ENCODE measurements around the gene ARHGEF3.
A peak's percentile ranks its signal among the peaks of the same experiment; 100 is the strongest.

The ARHGEF3 gene

DNA sequence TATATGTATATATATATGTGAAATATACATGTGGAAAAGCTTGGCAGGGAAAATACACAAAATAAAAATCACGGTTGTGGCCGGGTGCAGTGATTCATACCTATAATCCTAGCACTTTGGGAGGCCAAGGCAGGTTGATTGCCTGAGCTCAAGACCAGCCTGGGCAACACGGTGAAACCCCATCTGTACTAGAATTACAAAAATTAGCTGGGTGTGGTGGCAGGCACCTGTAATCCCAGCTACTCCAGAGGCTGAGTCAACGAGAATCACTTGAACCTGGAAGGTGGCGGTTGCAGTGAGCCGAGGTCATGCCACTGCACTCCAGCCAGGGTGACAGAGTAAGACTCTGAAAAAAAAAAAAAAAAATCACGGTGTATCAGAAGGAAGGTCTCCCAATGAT lies 20.8 kb upstream of the ARHGEF3 start:
- DNase-seq (ENCODE audit: low read depth in 2 of 2): no peak

DNA sequence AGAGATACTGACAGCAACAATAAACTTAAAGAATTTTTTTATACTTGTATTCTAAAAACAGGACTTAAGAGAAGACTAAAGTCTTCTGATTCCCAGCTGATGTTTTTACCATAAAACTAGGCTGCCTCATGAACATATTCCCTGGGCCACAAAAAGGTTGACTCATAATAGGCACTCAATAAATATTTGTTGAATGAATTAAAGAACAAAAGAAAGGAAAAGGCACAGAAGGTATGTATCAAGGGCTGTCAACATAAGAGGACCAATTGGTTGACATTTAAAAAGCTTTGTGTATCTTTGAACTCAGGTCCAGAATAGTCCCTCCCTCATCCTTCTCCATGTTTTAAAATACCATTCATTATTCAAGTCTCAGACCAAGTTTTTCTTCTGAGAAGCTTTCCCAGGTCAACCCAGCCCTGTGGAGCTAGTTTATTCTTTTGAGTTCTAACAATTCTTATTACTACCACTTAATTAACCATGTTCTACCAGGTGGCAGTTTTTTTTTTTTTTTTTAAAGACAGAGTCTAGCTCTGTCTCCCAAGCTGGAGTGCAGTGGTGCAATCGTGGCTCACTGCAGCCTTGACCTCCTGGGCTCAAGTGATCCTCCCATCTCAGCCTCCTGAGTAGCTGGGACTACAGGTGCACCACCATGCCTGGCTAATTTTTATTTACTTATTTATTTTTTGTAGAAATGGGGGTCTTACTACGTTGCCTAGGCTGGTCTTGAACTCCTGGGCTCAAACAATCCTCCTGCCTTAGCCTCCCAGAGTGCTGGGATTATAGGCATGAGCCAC lies 17.5 kb upstream of the ARHGEF3 start:
- no peak for DNase-seq (ENCODE audit: low read depth in 2 of 2)

DNA sequence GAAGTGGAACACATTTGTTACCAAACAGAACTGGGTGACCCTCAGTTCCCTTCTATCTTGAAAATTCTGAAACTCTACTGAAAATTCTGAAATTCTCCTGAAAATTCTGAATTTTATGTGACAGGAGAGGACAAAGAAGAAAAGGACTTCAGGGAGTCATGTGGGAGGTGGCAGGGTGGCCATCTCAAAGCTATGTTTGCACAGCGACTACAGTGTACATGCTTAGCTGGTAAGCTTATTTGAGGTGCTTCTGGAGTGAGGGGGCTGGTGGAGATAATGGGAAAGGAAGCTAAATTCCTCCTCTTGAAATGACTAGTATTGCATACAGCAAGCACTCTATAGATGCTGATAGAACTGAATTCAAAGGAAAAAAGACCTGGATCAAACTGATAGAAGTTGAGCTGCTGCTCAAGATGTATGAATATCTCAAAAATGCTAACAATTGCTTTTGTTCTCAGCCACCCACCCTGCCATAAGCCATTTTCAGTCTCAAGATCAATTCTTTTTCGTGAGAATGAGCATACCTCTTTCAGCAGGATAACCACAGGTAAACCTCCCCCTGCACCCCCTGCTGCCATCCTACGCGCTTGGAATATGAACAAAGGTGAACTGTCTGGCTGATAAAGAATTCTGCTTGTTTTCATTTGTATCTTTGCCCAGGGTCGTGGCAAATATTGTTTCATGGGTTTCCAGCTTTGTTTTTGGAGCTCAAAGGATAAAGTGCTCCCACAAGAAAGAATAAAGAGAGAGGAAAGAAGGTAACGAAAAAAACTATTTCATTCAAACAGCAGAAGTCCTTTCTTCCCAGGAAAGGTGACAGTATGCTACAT lies 16.6 kb upstream of the ARHGEF3 start:
- DNase-seq (ENCODE audit: low read depth in 2 of 2): no peak

DNA sequence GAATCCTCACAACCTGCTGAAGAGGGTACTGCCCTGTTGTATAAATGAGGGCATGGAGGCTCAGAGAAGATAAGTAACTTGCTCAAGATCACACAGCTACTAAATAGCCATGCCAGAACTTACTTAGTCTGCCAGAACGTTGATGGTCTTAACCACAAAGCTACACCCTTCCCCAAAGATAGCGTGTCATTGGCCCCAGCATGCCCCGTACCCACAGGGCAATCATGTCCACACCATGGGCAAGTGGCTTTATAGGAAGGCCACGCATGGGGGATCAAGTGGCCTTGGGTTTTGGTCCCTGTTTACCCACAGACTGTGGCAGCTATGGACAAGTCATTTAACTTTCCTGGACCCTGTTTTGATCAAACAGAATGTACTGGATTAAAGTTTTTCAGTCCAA lies 15.9 kb upstream of the ARHGEF3 start:
- no peak for DNase-seq (ENCODE audit: low read depth in 2 of 2)

DNA sequence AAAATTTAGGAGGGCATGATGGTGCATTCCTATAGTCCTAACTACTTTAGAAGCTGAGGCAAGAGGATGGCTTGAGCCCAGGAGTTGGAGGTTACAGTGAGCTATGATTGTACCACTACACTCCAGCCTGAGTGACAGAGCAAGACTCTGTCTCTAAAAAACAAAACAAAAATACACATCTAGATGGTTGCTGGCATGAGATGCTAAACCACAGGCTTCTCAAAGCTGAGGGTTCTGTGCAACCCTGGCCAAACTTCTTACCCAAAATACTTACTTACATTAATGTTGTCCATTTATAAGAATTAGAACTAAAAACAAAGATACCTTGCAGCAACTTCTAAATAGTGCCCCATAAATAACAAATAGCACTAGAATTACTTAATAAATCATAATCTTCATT lies 14.3 kb upstream of the ARHGEF3 start:
- DNase-seq (ENCODE audit: low read depth in 2 of 2): no peak

DNA sequence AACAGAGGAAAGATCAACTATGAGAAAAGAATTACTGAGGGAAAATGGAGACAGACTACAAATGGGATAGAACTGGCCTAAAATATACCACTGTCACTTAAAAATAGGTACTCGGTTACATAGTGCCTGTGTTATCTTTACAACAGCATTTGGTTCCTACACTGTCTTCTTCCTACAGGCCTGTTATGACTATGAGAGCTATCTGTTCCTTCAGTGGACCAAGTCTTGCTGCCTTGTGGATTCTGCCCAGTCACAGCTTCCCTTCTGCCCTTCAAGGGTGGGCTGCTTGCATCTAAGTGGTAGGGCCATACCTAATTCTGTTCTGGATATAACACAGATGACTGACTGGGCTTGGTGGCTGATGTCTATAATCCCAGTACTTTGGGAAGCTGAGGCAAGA lies 13.8 kb upstream of the ARHGEF3 start:
- DNase-seq (ENCODE audit: low read depth in 2 of 2): no peak

DNA sequence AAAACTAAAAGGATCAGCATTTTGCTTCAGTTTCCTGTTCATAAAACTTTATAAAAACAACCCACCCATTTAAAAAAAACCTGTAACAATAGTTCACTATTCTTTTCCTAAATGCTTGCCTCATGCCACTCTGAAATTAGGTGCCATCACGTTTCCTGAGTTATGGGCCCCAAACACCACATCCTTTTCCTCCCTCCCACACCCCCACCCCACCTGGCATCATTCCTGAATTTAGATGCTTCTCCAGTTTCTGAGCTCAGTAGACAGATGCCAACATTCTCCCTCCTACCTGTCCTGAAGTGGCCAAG lies 11.9 kb upstream of the ARHGEF3 start:
- no peak for DNase-seq (ENCODE audit: low read depth in 2 of 2)

DNA sequence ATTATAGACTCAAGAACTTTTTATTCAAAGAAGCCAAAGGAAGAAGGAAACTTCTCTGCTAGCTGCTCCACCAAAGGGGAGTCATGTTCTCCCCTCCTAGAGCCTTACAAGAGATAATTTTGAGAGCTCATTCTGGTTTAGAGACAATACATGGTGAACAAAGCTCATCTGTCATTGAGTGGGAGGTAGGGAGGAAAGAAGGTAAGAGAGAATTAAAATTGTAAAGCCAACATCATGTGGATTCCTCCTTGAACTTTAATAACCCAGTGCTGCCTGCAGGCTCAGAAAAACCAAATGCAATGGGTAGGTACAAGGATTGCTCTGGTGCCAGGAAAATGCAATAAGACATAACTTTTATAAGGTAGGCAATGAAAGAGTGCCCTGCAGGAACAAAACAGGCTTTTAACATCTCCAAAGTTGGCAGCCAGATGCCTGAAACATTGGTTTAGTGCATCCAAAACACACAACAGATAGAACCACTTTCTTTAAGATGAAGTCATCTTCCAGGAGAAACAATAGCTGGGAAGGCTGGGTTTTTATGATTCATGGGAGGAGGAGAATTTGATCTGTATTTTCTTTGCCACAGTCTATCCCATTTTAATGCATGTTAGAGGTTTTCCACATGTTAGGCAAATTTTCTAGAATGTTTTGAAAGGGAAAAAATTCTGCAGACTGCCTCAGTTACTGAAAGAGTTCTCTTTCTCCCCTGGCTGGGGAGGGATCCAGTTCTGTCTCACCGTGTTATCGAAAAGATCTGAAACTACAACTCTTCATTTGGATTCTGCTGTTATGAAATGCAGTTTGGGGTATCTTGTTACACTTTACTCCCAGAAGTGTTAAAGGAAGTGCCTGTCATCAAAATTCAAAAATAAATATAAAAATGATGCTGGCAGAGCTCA lies 11.3 kb upstream of the ARHGEF3 start:
- DNase-seq (ENCODE audit: low read depth in 2 of 2): no peak

DNA sequence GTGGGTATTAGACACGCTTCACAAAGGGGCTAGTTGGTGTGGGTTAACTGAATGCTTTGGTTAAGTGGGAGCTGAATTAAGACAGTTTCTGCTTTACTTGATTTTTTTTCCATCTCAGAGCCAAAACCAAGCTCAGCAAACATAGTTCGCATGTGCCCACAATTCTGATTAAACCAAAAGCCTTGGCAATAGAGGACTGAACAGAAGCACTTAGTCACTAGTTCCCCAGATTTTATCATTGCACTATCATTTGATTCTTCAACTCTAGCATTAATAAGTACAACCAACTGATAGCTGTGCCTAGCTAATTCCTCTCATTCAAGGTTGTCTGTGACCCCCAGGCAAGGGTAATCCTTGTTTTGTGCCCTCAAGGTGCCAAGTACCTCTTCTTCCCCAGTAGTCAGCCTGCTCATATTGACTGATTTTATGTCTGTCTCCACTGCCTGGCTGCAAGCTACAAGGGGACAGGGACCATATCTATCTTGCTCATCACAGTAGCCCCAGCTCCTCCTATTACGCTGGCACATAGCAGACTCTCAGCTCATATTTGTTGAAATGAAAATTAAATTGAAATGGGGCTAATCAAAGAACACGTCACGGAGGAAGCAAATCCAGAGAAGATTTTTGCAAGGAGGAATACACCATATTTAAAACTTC lies 9.9 kb upstream of the ARHGEF3 start:
- DNase-seq (ENCODE audit: low read depth in 2 of 2): no peak

DNA sequence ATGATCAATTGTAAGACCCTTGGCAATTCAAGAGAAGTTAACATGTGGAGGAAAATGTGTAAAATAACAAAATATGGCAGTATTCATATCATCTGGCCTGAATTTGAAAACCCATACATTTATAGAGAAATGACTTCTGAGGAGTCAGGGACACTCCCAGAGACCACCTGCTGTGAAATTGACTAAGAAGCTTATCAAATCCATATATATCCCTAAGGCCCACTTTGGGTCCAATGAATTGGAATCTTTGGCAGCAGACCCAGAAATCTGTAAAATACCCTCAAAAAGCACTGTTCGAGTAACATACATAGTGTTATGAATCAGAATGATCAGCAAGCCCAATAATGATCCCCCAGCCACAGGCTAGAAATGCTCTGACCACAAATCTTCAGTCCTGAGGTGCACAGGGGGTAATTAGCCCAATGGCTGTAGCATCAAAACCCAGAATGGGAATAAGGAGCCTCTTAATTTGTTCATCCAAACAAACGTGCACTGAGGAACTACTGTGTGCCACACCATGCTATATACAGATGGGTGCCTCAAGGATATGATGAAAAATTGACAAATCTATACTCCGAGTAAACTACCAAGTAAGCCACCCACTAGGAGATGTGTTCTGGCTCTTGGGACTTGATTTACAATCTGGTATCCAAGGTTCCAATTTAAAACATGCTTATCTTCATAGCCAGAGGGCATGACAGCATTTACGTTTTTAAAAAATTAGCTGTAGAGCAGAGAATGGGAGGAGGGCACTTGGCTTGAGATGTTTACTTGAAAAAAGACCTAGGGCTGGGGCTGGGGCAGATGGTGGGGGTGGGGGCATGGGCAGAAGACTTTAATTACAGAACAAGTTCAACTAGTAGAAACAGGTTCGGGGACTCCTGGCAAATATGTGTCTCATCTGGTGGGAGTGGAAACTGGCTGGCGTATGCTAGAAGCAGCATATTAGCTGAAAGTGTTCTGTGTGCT lies 9.1 kb upstream of the ARHGEF3 start:
- no peak for DNase-seq (ENCODE audit: low read depth in 2 of 2)

DNA sequence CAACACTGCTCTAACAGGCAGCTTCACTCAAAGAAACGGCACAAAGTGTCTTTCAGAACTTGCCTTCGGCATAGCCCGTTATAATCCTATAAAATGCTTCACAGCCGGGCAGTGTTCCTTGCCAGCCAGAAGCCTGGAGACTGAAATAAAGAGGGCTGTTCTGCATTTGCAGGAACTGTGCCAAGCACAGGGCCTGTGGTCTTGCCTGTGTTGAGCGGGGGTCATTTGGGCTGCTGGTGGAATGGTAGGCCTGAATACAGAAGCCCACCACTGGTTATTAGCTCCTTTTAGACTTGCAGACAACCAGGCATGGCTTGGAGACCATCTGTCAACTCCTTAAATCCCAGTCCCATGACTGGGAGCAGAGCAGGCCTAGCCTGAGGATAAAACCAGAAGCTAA lies 4.7 kb upstream of the ARHGEF3 start:
- DNase-seq (ENCODE audit: low read depth in 2 of 2): no peak

DNA sequence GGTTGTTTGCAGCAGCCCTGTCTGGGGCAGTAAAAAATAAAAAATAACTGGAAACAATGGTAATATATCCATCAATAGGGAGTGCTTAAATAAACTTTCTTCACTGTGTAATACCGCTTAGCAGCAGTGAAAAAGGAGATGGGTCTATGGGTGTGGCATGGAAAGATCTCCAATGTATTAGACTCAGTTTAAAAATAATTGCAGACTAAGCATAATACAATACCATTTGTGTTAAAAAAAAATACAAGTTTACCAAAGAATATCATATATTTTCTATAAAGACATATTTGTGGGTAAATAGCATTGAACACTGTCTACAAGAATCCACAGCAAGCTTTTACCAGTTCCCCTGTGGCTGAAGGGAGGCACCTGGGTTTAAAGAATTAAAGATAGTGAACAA lies 1.0 kb upstream of the ARHGEF3 start:
- no peak for DNase-seq (ENCODE audit: low read depth in 2 of 2)

DNA sequence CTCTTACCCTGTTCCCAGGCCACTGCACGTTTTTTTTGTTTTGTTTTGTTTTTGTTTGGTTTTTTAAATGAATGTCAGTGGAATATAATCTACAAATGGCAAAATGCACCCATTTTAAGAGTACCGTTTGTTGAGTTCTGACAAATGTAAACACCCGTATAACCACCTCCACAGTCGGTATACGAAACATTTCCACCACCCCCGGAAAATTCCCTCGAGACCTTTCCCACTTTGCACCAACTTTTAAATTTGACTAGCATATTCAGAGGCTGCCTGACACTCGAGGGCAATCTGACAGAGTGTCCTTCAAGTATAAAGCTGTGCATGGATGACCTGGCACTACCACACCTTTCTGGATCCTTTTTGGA lies 613 bp upstream of the ARHGEF3 start:
- DNase-seq (ENCODE audit: low read depth in 2 of 2): no peak

DNA sequence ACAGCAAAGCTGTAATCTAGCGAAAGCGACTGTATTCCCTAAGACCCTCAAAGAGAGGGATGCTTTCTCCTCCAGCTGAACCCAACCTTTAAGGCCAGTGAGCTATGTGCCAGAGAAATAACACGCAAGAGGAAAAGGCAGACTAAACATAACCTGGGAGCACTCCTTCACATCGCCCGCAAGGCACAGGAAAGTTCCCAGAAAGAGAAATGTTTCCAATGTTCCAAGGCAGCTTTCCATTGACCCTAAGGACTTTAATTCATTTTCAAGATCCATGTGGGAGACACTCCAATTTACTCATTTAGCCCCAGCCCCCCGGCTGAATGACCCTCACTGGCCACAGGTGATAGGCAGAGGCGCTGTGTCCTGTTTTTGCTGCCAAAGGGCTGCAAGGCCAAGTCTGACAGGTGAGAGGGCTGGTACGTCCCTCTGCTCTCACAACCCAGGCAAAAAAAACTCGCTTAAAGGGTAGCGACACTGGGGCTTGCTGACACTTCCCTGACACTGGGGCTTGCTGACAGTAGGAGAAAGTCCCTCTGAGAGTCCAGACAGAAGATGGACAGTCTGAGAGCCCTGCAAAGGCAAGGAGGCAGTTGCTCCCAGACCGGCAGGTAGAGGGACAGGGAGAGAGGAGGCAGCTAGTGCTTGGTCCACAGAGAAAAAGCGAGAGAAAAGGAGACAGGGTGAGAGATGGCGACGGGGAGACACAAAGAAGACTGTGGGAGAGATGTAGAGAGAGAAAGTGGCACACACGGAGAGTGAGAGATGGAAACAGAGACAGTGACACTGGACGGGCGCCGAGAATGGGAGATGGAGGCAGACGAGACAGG lies 702 bp downstream of the ARHGEF3 start:
- DNase-seq (ENCODE audit: low read depth in 2 of 2): no peak

DNA sequence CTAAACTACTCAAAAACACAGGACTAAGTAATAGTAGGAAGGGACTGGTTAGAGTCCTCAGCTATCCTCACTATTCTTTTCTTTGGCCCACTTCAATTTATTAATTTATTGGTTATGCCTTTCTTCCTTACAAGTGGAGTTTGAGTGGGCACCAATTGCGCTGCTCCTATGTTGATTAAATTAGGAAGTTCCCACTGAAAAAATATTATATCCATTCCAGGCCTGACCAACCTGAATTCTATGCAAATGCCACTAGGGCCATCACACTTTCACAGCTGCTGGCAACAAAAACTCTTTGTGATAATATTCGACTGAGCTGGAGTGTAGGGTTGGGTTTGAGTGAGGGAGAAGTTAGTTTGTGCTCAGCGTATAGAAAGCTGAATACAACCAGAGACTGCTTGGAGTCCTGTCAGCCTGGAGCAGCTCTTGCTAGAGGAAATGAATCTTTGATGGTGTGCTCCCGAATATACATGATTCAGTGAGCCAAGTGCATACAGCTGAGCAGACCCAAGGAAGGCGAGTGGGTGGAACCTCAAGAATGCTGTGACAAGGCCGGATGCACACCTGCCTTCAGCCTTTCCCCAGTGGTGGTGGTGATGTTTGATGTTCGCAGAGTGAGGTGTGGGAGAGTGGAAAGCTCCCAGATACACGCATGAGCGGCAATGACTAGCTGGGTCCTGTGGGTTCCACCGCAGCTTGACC lies 1.5 kb downstream of the ARHGEF3 start:
- DNase-seq (ENCODE audit: low read depth in 2 of 2): peak; percentile 67 to 70

DNA sequence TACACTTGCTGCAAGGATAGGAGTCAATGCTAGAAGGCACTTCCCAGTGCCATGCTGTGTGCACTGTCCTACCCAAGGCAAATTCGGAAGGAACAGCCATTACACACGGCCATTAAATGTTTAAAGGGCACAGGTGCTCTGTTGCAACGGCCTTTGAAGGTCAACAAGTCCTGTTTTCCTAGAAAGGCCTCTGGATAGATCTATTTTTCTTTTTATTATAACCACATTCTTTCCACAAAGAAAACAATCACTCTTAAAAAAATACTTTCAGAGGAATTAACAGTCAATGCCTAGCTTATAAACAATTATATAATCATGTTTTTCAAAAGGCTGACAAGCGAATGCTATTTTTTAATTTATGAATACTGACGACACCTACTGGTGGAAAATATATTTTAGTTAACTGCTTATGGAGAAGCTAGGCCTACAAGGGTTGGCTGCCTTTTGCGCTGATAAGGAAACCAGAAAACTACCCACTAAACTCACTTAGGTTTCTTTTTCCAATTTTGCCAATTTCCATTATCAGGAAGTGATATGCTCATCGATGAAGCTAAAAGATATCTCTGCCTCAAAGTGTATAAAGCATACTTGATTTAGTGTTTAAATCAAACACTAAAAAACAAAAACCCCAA lies 2.4 kb downstream of the ARHGEF3 start:
- DNase-seq (ENCODE audit: low read depth in 2 of 2): no peak

DNA sequence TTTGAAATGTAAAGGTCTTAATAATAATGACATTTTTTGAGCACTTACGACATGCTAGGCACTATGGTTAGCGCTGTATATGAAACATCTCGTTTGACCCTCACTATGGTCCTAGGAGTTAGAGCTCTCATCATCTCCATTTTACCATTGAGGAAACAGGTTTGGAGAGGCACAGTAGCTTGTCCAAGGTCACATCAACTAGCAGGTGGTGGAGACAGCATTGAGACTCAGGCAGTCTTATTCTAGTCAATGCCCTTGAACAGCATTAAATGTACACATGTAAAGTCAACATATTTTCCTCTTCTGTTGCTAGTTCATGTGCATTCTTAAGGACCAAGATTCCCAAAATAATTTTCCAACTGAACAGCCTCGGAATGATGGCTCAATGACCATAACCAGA lies 4.8 kb downstream of the ARHGEF3 start:
- no peak for DNase-seq (ENCODE audit: low read depth in 2 of 2)

DNA sequence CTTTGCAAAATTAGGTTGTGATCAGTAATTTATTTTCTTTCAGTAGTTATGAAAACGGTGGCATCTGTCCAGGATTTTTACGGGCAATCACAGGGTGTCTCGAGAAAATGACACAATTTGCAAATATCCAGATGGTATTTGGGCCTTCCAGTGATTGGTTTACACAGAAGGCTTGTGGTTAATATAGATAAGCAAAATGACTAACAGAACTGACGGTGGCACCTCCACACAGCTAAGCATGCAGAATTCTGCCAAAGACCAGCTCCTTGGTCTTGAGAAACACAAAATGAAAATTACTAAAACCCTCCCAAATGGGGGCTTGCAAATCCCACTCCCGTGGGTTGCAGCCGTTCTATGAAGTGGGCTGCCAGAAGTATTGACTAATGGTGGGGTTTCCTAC lies 5.5 kb downstream of the ARHGEF3 start:
- no peak for DNase-seq (ENCODE audit: low read depth in 2 of 2)

DNA sequence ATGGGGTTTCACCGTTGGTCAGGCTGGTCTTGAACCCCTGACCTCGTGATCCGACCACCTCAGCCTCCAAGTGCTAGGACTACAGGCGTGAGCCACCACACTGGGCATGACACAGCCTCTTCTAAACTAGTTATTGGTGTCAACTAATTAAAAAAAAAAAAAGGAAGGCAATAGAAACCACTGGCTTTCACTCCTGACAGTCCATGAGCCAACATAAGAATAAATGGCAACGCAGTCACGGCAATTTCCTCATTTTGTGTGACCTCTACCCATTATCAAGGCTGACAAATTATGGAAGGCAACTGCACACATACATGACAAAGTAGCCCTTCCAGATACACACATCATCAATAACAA lies 5.9 kb downstream of the ARHGEF3 start:
- DNase-seq (ENCODE audit: low read depth in 2 of 2): no peak

Measured in stimulated activated CD4-positive, alpha-beta T cell treated with anti-CD3 and anti-CD28 coated beads, Interleukin-15, amount 100 ng/mL, for 48 hours (primary cell).